H9 (cell line): ENCODE results near the gene NRXN2. TPM values are rescaled to one million over a fixed set of nuclear protein-coding genes. Genes with fewer than 3 reads are reported as not detected.

Source experiments
- DNase-seq: peaks from one replicate; pipeline ENCODE4 v3.0.0-alpha.2; 2017
- H2AFZ ChIP-seq: one replicate; pipeline ENCODE4 v1.6.1; 2013; ENCODE audit warnings: mild to moderate bottlenecking, low read length, control low read depth, moderate library complexity
- H2AK5ac ChIP-seq: 2 replicates; pipeline ENCODE4 v1.6.1; 2013; ENCODE audit warnings: low read length, control low read depth, mixed read lengths; ENCODE audit not compliant: insufficient read length
- H2BK120ac ChIP-seq: one replicate; pipeline ENCODE4 v1.6.1; 2013; ENCODE audit warnings: low read depth, mild to moderate bottlenecking, low read length, control low read depth, inconsistent platforms; ENCODE audit not compliant: poor library complexity, severe bottlenecking
- H2BK12ac ChIP-seq: 2 replicates; pipeline ENCODE4 v1.6.1; 2013; ENCODE audit warnings: low read length, control low read depth, mixed read lengths, low read depth; ENCODE audit not compliant: insufficient read length
- H2BK15ac ChIP-seq: 2 replicates; pipeline ENCODE4 v1.6.1; 2013; ENCODE audit warnings: low read depth, low read length, control low read depth
- H2BK20ac ChIP-seq: one replicate; pipeline ENCODE4 v1.6.1; 2013; ENCODE audit warnings: low read depth, mild to moderate bottlenecking, low read length, control low read depth, inconsistent platforms; ENCODE audit not compliant: poor library complexity, severe bottlenecking
- H2BK5ac ChIP-seq: 2 replicates; pipeline ENCODE4 v1.6.1; 2013; ENCODE audit warnings: low read length, control low read depth, mixed read lengths; ENCODE audit not compliant: insufficient read length
- H3K14ac ChIP-seq: 2 replicates; pipeline ENCODE4 v1.6.1; 2013; ENCODE audit warnings: low read length, control low read depth; ENCODE audit not compliant: insufficient read depth
- H3K18ac ChIP-seq: 2 replicates; pipeline ENCODE4 v1.6.1; 2013; ENCODE audit warnings: low read depth, mild to moderate bottlenecking, mixed read lengths, low read length, control low read depth; ENCODE audit not compliant: insufficient read length
- H3K23ac ChIP-seq: 2 replicates; pipeline ENCODE4 v1.6.1; 2013; ENCODE audit warnings: low read length, control low read depth, mixed read lengths, low read depth; ENCODE audit not compliant: insufficient read length
- H3K23me2 ChIP-seq: 2 replicates; pipeline ENCODE4 v1.6.1; 2013; ENCODE audit warnings: low read depth, mild to moderate bottlenecking, mixed read lengths, low read length, control low read depth; ENCODE audit not compliant: insufficient read length, poor library complexity, severe bottlenecking
- H3K27ac ChIP-seq: 2 replicates; pipeline ENCODE4 v1.5.1; 2013; ENCODE audit warnings: low read length, control low read depth, mixed read lengths, low read depth; ENCODE audit not compliant: insufficient read length
- H3K27me3 ChIP-seq: 2 replicates; pipeline ENCODE4 v1.6.1; 2013; ENCODE audit warnings: low read length, control low read depth, inconsistent platforms; ENCODE audit not compliant: insufficient read depth
- H3K4ac ChIP-seq: 2 replicates; pipeline ENCODE4 v1.6.1; 2013; ENCODE audit warnings: low read depth, mild to moderate bottlenecking, control low read depth, inconsistent platforms, low read length, moderate library complexity
- H3K4me1 ChIP-seq: 2 replicates; pipeline ENCODE4 v1.6.1; 2013; ENCODE audit warnings: low read length, control low read depth, inconsistent platforms; ENCODE audit not compliant: insufficient read depth
- H3K4me2 ChIP-seq: 2 replicates; pipeline ENCODE4 v1.6.1; 2013; ENCODE audit warnings: low read length, control low read depth, mixed read lengths; ENCODE audit not compliant: insufficient read length, insufficient read depth
- H3K56ac ChIP-seq: 2 replicates; pipeline ENCODE4 v1.6.1; 2013; ENCODE audit warnings: low read depth, mild to moderate bottlenecking, mixed read lengths, low read length, control low read depth; ENCODE audit not compliant: insufficient read length
- H3K79me1 ChIP-seq: 2 replicates; pipeline ENCODE4 v1.6.1; 2013; ENCODE audit warnings: low read depth, mild to moderate bottlenecking, moderate library complexity, low read length, control low read depth, inconsistent platforms; ENCODE audit not compliant: insufficient read depth, poor library complexity, severe bottlenecking
- H3K79me2 ChIP-seq: 2 replicates; pipeline ENCODE4 v1.6.1; 2013; ENCODE audit warnings: low read length, control low read depth, inconsistent platforms; ENCODE audit not compliant: insufficient read depth
- H3K9ac ChIP-seq: 2 replicates; pipeline ENCODE4 v1.6.1; 2013; ENCODE audit warnings: low read length, control low read depth, mixed read lengths; ENCODE audit not compliant: insufficient read length; ENCODE audit errors: extremely low read depth
- H3K9me3 ChIP-seq: one replicate; pipeline ENCODE4 v1.6.1; 2013; ENCODE audit warnings: low read depth, low read length, inconsistent platforms; ENCODE audit not compliant: control insufficient read depth
- H3T11ph ChIP-seq: one replicate; pipeline ENCODE4 v1.6.1; 2013; ENCODE audit warnings: mild to moderate bottlenecking, low read length, control low read depth, inconsistent platforms
- H4K20me1 ChIP-seq: one replicate; pipeline ENCODE4 v1.6.1; 2013; ENCODE audit not compliant: control insufficient read depth, insufficient read length, insufficient read depth
- H4K5ac ChIP-seq: 2 replicates; pipeline ENCODE4 v1.6.1; 2013; ENCODE audit warnings: low read depth, mild to moderate bottlenecking, mixed read lengths, low read length, control low read depth; ENCODE audit not compliant: insufficient read length
- H4K8ac ChIP-seq: replicated peaks from 2 replicates; pipeline ENCODE4 v1.6.1; 2013; ENCODE audit warnings: low read length, control low read depth, mixed read lengths, low read depth; ENCODE audit not compliant: insufficient read length
- H4K91ac ChIP-seq: 2 replicates; pipeline ENCODE4 v1.6.1; 2013; ENCODE audit warnings: low read depth, mild to moderate bottlenecking, moderate library complexity, mixed read lengths, low read length, control low read depth; ENCODE audit not compliant: insufficient read length
- H3K27ac Mint-ChIP-seq, 3 experiments: 2 replicates in 2 of 3; 3 replicates in 1 of 3; pipeline ENCODE4 v1.8.0; 2020 to 2021; ENCODE audit warnings: mixed read lengths in 3 of 3, mild to moderate bottlenecking in 1 of 3, moderate library complexity in 1 of 3
- H3K27me3 Mint-ChIP-seq: 2 replicates; pipeline ENCODE4 v1.8.0; 2021; ENCODE audit warnings: low read depth, mild to moderate bottlenecking, moderate library complexity, mixed read lengths
- H3K36me3 Mint-ChIP-seq, 3 experiments: 2 replicates in 2 of 3; 3 replicates in 1 of 3; pipeline ENCODE4 v1.8.0; 2020 to 2021; ENCODE audit warnings: low read depth in 3 of 3, mixed read lengths in 3 of 3; ENCODE audit not compliant: insufficient read depth in 1 of 3
- H3K4me1 Mint-ChIP-seq, 2 experiments: 2 replicates each; pipeline ENCODE4 v1.8.0; 2020; ENCODE audit warnings: mixed read lengths in 2 of 2
- H3K4me3 Mint-ChIP-seq, 2 experiments: 2 replicates in 1 of 2; 3 replicates in 1 of 2; pipeline ENCODE4 v1.8.0; 2020 to 2021; ENCODE audit warnings: mild to moderate bottlenecking in 2 of 2, mixed read lengths in 2 of 2, moderate library complexity in 1 of 2
- H3K9me3 Mint-ChIP-seq, 2 experiments: 2 replicates in 1 of 2; 3 replicates in 1 of 2; pipeline ENCODE4 v1.8.0; 2020; ENCODE audit warnings: mild to moderate bottlenecking in 2 of 2, mixed read lengths in 2 of 2, moderate library complexity in 1 of 2
- CTCF ChIP-seq: fragments of 200-600 bp; sonication (generic); conservative IDR thresholded peaks from 3 replicates; pipeline ENCODE4 v1.8.0; 2021; ENCODE audit warnings: antibody characterized with exemption, mild to moderate bottlenecking
- WGBS: extraction: QIAGEN DNeasy Blood & Tissue Kit; methylation state at CpG from one replicate; pipeline ENCODE4 v1.1.7; 2013; ENCODE audit warnings: missing lambda C conversion rate, low lambda C conversion rate, mixed read lengths; ENCODE audit not compliant: insufficient read length; ENCODE audit errors: extremely low coverage; 5-methylcytosine and 5-hydroxymethylcytosine counted together
- total RNA-seq: library from RNA; stranded (reverse); gene quantifications from 2 replicates; pipeline ENCODE4 v1.2.1, GENCODE V29; 2021

Gene NRXN2
- total RNA-seq, 1 experiment from 2014 or later, result 3.9 TPM

- H3K27ac Mint-ChIP-seq, result no peak overlapping the region
- H3K4me2 ChIP-seq, result no peak overlapping the region
Observed at GRCh38 chr11:64758330-64759079, 35.5 kb upstream of the NRXN2 start.

More at GRCh38 chr11:64758330-64759079, 35.5 kb upstream of the NRXN2 start:
- Histone ChIP-seq H3T11ph (no peak overlapping the region), H3K27ac (no peak overlapping the region), H3K4ac (no peak overlapping the region), H2BK15ac (no peak overlapping the region), H3K79me1 (no peaks in the 10 kb centered on the region), H3K23me2 (no peaks in the 10 kb centered on the region), H4K20me1 (no peaks in the 10 kb centered on the region), H4K8ac (no peak overlapping the region), H3K27me3 (no peaks in the 10 kb centered on the region), H2AK5ac (no peak overlapping the region), H2BK120ac (no peak overlapping the region), H3K56ac (no peak overlapping the region), H3K79me2 (no peaks in the 10 kb centered on the region), H2AFZ (no peak overlapping the region), H2BK5ac (no peak overlapping the region), H3K9me3 (no peaks in the 10 kb centered on the region), H3K14ac (no peak overlapping the region), H3K4me1 (peaks cover 4% of the 10 kb centered on the region; the same call in 1 of the 2 replicates), H3K23ac (no peak overlapping the region), H2BK12ac (no peak overlapping the region), H4K5ac (no peak overlapping the region), H3K18ac (no peak overlapping the region), H4K91ac (no peak overlapping the region), H2BK20ac (no peak overlapping the region), H3K9ac (no peak overlapping the region)
- H3K27me3 Mint-ChIP-seq, result no peaks in the 10 kb centered on the region; the same call in 1 of the 2 replicates
- peak; percentile 25 for DNase-seq
- peaks cover 0 to 14% (median 8%) of the 10 kb centered on the region in 3 experiments; a peak in 4 of 7 replicates for H3K36me3 Mint-ChIP-seq
- no peaks in the 10 kb centered on the region; a peak in 1 of 5 replicates for H3K9me3 Mint-ChIP-seq
- TF ChIP-seq CTCF, result no peak
- H3K4me3 Mint-ChIP-seq, result no peak overlapping the region
- WGBS, result no CpG with 5 or more reads among the region's 15 CpGs
- peaks cover 47 to 63% of the 10 kb centered on the region in 2 experiments for H3K4me1 Mint-ChIP-seq
